MCF 10A (cell line): Measurements from ENCODE around the gene PTGIS. TPM values are rescaled to one million over a fixed set of nuclear protein-coding genes. Genes with fewer than 3 reads are reported as not detected.

Experiments used
- BruUV-seq: library from RNA; stranded (reverse); fragments of 400-500 nt; replicated peaks from 2 replicates; lab custom pipeline; 2021; lab: Mats Ljungman, UMichigan
- CTCF ChIA-PET: fragments of 300-600 bp; sonication (Branson Sonifier 250); formaldehyde crosslinking; extraction: SDS; loops from one replicate; lab custom pipeline; 2021; ENCODE audit warnings: antibody characterized with exemption, inconsistent platforms; lab: Yijun Ruan, JAX
- POLR2A ChIA-PET: fragments of 300-600, 350-650 bp; sonication (Branson Sonifier 250); formaldehyde crosslinking; extraction: SDS; loops from one replicate; lab custom pipeline; 2020; ENCODE audit warnings: antibody characterized with exemption, inconsistent platforms; lab: Yijun Ruan, JAX
- DNase-seq: peaks from one replicate; pipeline ENCODE4 v3.0.0-alpha.2; 2018; ENCODE audit not compliant: unreplicated experiment
- H3K27ac Mint-ChIP-seq: one replicate; pipeline ENCODE4 v1.8.0; 2022; ENCODE audit warnings: mild to moderate bottlenecking, low read depth, mixed read lengths; ENCODE audit not compliant: unreplicated experiment
- H3K27me3 Mint-ChIP-seq: one replicate; pipeline ENCODE4 v1.8.0; 2022; ENCODE audit warnings: mixed read lengths; ENCODE audit not compliant: insufficient read depth, unreplicated experiment
- H3K36me3 Mint-ChIP-seq: one replicate; pipeline ENCODE4 v1.8.0; 2022; ENCODE audit warnings: mild to moderate bottlenecking, moderate library complexity, mixed read lengths; ENCODE audit not compliant: insufficient read depth, unreplicated experiment
- H3K4me1 Mint-ChIP-seq: one replicate; pipeline ENCODE4 v1.8.0; 2022; ENCODE audit warnings: mixed read lengths; ENCODE audit not compliant: insufficient read depth, unreplicated experiment
- H3K4me3 Mint-ChIP-seq: one replicate; pipeline ENCODE4 v1.8.0; 2022; ENCODE audit warnings: mild to moderate bottlenecking, moderate library complexity, mixed read lengths; ENCODE audit not compliant: unreplicated experiment
- H3K9me3 Mint-ChIP-seq: one replicate; pipeline ENCODE4 v1.8.0; 2022; ENCODE audit warnings: mixed read lengths; ENCODE audit not compliant: unreplicated experiment
- CTCF ChIP-seq: fragments of 200-600 bp; IDR thresholded peaks from one replicate; pipeline ENCODE4 v1.8.0; 2022; ENCODE audit warnings: antibody characterized with exemption, mild to moderate bottlenecking; ENCODE audit not compliant: unreplicated experiment
- intact Hi-C: fragments of 100-400 bp; cut with micrococcal nuclease; formaldehyde crosslinking; loops from 2 replicates; pipeline ENCODE4 v1.14.1; 2022
- total RNA-seq: library from RNA; stranded (reverse); gene quantifications from 2 replicates; pipeline ENCODE4 v1.2.3, GENCODE V29; 2022

The PTGIS gene
- total RNA-seq, 1 experiment from 2014 or later: not detected

- no peaks in the 10 kb centered on the region for H3K27me3 Mint-ChIP-seq
- no peaks in the 10 kb centered on the region for H3K36me3 Mint-ChIP-seq
- no peak for DNase-seq
- TF ChIP-seq CTCF: no peak
- no TSS peak for BruUV-seq
- H3K27ac Mint-ChIP-seq: no peak overlapping the region
- intact Hi-C loops: no loop called here
- CTCF ChIA-PET: interaction anchor here (0.6 kb wide), 1 partner anchor 511 kb away, joined by 7 read pairs; no protein-coding TSS in a partner anchor
- no peak overlapping the region for H3K4me3 Mint-ChIP-seq
- H3K9me3 Mint-ChIP-seq: no peaks in the 10 kb centered on the region
- POLR2A ChIA-PET: interaction anchor here (0.7 kb wide), 1 partner anchor 190 kb away, joined by 4 read pairs; no protein-coding TSS in a partner anchor
- H3K4me1 Mint-ChIP-seq: peaks cover 18% of the 10 kb centered on the region
These were observed 19.2 kb upstream of the PTGIS start for GRCh38 chr20:49587111-49587570.

GRCh38 chr20:49585585-49586245, 17.8 kb upstream of the PTGIS start:
- H3K27ac Mint-ChIP-seq: no peak overlapping the region
- H3K9me3 Mint-ChIP-seq: no peaks in the 10 kb centered on the region
- CTCF ChIA-PET: interaction anchor here (0.7 to 2.4 kb wide), 3 partner anchors 23 to 26 kb away, joined by 3 to 9 read pairs (median 3); no protein-coding TSS in a partner anchor
- DNase-seq: no peak
- no peak overlapping the region for H3K4me3 Mint-ChIP-seq
- H3K36me3 Mint-ChIP-seq: no peaks in the 10 kb centered on the region
- TF ChIP-seq CTCF: no peak
- H3K4me1 Mint-ChIP-seq: peaks cover 18% of the 10 kb centered on the region
- no TSS peak for BruUV-seq
- intact Hi-C loops: no loop called here
- POLR2A ChIA-PET: interaction anchor here (0.6 kb wide), 2 partner anchors 9 to 21 kb away, joined by 3 read pairs; no protein-coding TSS in a partner anchor
- no peaks in the 10 kb centered on the region for H3K27me3 Mint-ChIP-seq

- ChIA-PET CTCF (interaction anchor here (1.7 to 2.4 kb wide), 2 partner anchors 24 to 43 kb away, joined by 9 read pairs; no protein-coding TSS in a partner anchor), POLR2A (interaction anchor here (0.6 to 0.8 kb wide), 2 partner anchors 8 to 16 kb away, joined by 3 to 4 read pairs; no protein-coding TSS in a partner anchor)
- no peak overlapping the region for H3K27ac Mint-ChIP-seq
- H3K4me1 Mint-ChIP-seq: peaks cover 18% of the 10 kb centered on the region
- no peaks in the 10 kb centered on the region for H3K27me3 Mint-ChIP-seq
- H3K9me3 Mint-ChIP-seq: no peaks in the 10 kb centered on the region
- H3K4me3 Mint-ChIP-seq: no peak overlapping the region
- no TSS peak for BruUV-seq
- intact Hi-C loops: no loop called here
- no peak for DNase-seq
- TF ChIP-seq CTCF: no peak
- no peaks in the 10 kb centered on the region for H3K36me3 Mint-ChIP-seq
These were observed 16.8 kb upstream of the PTGIS start for GRCh38 chr20:49584418-49585382.
